K562 (cell line): ENCODE results near the gene CPPED1. TPM values are rescaled to one million over a fixed set of nuclear protein-coding genes. Genes with fewer than 3 reads are reported as not detected.

Source experiments
- ARID2 ChIP-seq: fragments of 450-650 bp; IDR thresholded peaks from 2 replicates; pipeline ENCODE4 v1.6.1; 2017; ENCODE audit warnings: antibody characterized with exemption, mild to moderate bottlenecking
- CBX3 ChIP-seq, 2 experiments: IDR thresholded peaks; 1 replicate in 1 of 2; 2 replicates in 1 of 2; pipeline ENCODE4 v1.6.1; 2012; ENCODE audit warnings: inconsistent platforms in 2 of 2, low read length in 2 of 2, borderline replicate concordance in 1 of 2, control low read depth in 1 of 2
- FOSL1 ChIP-seq: fragments of 200-800 bp; sonication (Bioruptor generic); conservative IDR thresholded peaks from 2 replicates; pipeline ENCODE4 v1.6.1; 2016; ENCODE audit warnings: missing genetic modification characterization, missing compliant biosample characterization
- HMBOX1 ChIP-seq: sonication (generic); IDR thresholded peaks from 2 replicates; pipeline ENCODE4 v1.6.1; 2016
- MGA ChIP-seq: fragments of 450-650 bp; IDR thresholded peaks from 2 replicates; pipeline ENCODE4 v1.6.1; 2016; ENCODE audit warnings: mild to moderate bottlenecking, moderate library complexity
- NRF1 ChIP-seq, 2 experiments: fragments of 450-650 bp; IDR thresholded peaks in 1 of 2; conservative IDR thresholded peaks in 1 of 2; 2 replicates each; pipeline ENCODE4 v1.6.1; 2014; ENCODE audit warnings: mild to moderate bottlenecking in 2 of 2
- PHB ChIP-seq: fragments of 250-450 bp; sonication (Bioruptor Pico); IDR thresholded peaks from 2 replicates; pipeline ENCODE4 v1.5.0; 2021
- RCOR1 ChIP-seq, 2 experiments: IDR thresholded peaks; 2 replicates each; pipeline ENCODE4 v1.6.1; 2012; ENCODE audit warnings: low read depth in 2 of 2, low read length in 2 of 2, borderline replicate concordance in 1 of 2, improper control_type of control experiment in 1 of 2
- SMARCE1 ChIP-seq: fragments of 450-650 bp; IDR thresholded peaks from 2 replicates; pipeline ENCODE4 v1.7.1; 2016; ENCODE audit warnings: mild to moderate bottlenecking
- ZNF282 ChIP-seq: sonication (generic); formaldehyde crosslinking; IDR thresholded peaks from 2 replicates; pipeline ENCODE4 v1.8.1; 2023; ENCODE audit warnings: missing genetic modification reagents
- ZZZ3 ChIP-seq: fragments of 450-650 bp; IDR thresholded peaks from 2 replicates; pipeline ENCODE4 v1.6.1; 2016; ENCODE audit warnings: antibody characterized with exemption, mild to moderate bottlenecking, moderate library complexity
- polyA plus RNA-seq, 8 experiments: library from polyadenylated mRNA; depleted of rRNA in 4 of 8; stranded (reverse) in 5 of 8; unstranded in 3 of 8; fragments of >200 nt; fragmentation: Nextera tagmentation in 2 of 8; fragmentation: Illumina TruSeq in 1 of 8; extraction: Ambion mirVana in 2 of 8; extraction: Trizol in 1 of 8; gene quantifications; 2 replicates each; pipeline versions ENCODE4 v1.2.1 to v1.2.3, GENCODE V29; 2011 to 2014; ENCODE audit warnings: inconsistent platforms in 1 of 8, missing spikeins in 1 of 8
- total RNA-seq, 7 experiments: library from RNA; depleted of rRNA in 6 of 7; stranded (reverse); fragments of >200 nt in 6 of 7; fragmentation: Illumina TruSeq in 2 of 7; extraction: Trizol in 2 of 7; gene quantifications; 2 replicates each; pipeline versions ENCODE4 v1.2.1 to v1.2.3, GENCODE V29; 2011 to 2021; ENCODE audit warnings: low replicate concordance in 1 of 7
- TF ChIP-seq, protein P1 (sequence below), 2 experiments: fragments of 450-650 bp in 1 of 2; sonication (generic) in 1 of 2; formaldehyde crosslinking in 1 of 2; IDR thresholded peaks in 1 of 2; conservative IDR thresholded peaks in 1 of 2; 2 replicates each; pipeline versions ENCODE4 v1.6.1 to v1.8.1; 2016 to 2023; ENCODE audit warnings: mild to moderate bottlenecking in 2 of 2, moderate library complexity in 2 of 2, inconsistent platforms in 1 of 2, missing genetic modification reagents in 1 of 2

The CPPED1 gene
- total and polyA plus RNA-seq, 9 of the 15 experiments (the other 6 are each of a cell fraction or from before 2014, with no cell fraction given): 7.5 to 25.7 (median 16.9) TPM

DNA sequence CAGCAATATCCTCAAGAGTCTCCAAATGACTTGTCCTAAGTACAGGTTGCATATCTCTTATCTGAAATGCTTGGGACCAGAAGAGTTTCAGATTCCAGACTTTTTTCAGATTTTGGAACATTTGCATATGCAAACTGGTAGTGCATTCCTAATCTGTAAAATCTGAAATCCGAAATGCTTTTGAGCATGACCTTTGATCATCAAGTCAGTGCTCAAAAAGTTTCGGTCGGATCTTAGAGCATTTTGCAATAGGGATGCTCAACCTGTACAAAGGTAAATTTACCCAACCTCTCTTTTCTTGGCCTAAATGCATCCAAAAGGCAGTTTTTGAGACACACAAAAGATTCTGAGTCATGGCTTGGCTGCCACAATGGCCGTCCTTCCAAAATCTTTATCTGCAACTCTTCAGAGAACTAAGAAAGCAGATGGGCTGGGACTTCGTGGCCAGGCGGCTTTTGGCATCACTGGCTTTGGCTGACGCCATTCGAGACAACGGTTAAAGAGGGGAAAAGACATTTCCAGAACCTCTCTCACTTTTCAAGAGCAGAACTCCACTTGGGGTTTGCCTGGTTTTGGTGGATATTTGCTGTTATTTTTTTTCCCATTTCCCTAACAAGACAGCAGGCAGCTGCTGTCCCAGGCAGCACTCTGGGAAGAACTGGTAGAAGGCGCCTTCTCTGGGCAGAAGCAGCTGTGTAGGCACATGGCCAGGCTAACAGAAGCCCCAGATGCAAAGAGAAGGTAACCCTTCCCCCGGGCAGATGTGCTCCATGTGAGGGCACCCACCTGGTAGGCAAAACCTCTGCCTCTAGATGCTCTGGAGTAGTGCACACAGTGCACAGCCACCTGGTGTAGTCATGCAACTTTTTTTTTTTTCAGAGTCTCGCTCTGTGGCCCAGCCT is 8.9 kb downstream of the CPPED1 start (continued):
- TF ChIP-seq MGA (peak; percentile 43; the same call in 1 of the 2 replicates), RCOR1 (IDR thresholded peaks at IDR 0.05; ENCODE audit: borderline replicate concordance in 1 of 2, low read depth in 2 of 2, low read length in 2 of 2) (peak in 1 of 2 experiments; percentile 19; a peak in 1 of 4 replicates), PHB (CRISPR knock-in tag) (no peak), SMARCE1 (0 out of 2 replicates have a peak, but pooled peaks have one; percentile 13), FOSL1 (tag) (peak; percentile 70), NRF1 (conservative IDR thresholded peaks at IDR 0.05 in 1 of 2, IDR thresholded peaks at IDR 0.05 in 1 of 2) (no peak), ZZZ3 (no peak), ZNF282 (CRISPR knock-in tag) (no peak), ARID2 (no peak), HMBOX1 (no peak), CBX3 (IDR thresholded peaks at IDR 0.05; ENCODE audit: borderline replicate concordance in 1 of 2, low read length in 2 of 2) (0 out of 3 replicates have a peak, but pooled peaks of 1 of the 2 experiments have one; percentile 30)
- TF ChIP-seq, protein P1, sequence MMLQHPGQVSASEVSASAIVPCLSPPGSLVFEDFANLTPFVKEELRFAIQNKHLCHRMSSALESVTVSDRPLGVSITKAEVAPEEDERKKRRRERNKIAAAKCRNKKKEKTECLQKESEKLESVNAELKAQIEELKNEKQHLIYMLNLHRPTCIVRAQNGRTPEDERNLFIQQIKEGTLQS (IDR thresholded peaks at IDR 0.05): peak; percentile 44; the same call in 1 of the 2 replicates
- TF ChIP-seq, protein P1 (CRISPR knock-in tag; conservative IDR thresholded peaks at IDR 0.05): no peak
